ENCODE data around the gene ADD1. TPM values are rescaled to one million over a fixed set of nuclear protein-coding genes. Genes with fewer than 3 reads are reported as not detected.

Gene ADD1
- total RNA-seq, 4 donors from 2014 or later = 270 to 449 (median 327) TPM

DNA sequence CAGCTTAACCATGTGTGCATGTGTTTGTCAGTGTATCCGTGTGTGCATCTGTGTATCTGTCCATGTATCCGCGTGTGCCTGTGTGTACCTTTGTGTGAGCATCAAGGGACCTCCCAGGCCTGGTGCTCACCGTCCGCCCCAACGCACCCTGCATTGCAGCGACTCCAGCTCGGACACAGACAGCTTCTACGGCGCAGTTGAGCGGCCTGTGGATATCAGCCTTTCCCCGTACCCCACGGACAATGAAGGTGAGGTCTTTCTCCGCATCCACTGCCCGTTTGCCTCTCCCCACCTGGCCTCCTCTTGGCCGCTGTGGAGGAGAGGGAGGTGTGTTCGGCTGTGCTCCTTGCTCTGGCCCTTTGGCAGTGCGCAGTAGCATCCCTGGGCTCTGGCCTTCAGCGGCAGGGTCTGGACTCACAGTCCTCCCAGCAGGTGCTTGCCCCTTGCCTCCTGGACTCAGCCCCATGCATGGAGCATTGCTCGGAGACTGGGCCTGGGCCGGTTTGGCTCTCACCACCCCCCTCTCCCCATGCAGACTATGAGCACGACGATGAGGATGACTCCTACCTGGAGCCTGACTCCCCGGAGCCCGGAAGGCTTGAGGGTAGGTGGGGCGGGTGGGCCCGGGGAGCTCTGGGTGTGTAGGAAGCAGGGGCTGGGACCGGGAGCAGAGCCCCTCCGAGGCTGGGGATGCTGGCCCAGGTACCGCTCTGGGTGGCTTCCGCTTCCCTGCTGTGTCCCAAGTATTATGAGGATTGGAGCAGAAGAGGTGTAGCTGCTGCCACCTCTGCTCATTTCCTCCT is 16.4 kb upstream of the ADD1 start:
- no peak for DNase-seq (ENCODE audit: low spot score in 2 of 2)
- TF ChIP-seq EP300 (IDR thresholded peaks at IDR 0.05) (no peak), POLR2A (IDR thresholded peaks at IDR 0.05) (no peak)
- TF ChIP-seq, protein P1, sequence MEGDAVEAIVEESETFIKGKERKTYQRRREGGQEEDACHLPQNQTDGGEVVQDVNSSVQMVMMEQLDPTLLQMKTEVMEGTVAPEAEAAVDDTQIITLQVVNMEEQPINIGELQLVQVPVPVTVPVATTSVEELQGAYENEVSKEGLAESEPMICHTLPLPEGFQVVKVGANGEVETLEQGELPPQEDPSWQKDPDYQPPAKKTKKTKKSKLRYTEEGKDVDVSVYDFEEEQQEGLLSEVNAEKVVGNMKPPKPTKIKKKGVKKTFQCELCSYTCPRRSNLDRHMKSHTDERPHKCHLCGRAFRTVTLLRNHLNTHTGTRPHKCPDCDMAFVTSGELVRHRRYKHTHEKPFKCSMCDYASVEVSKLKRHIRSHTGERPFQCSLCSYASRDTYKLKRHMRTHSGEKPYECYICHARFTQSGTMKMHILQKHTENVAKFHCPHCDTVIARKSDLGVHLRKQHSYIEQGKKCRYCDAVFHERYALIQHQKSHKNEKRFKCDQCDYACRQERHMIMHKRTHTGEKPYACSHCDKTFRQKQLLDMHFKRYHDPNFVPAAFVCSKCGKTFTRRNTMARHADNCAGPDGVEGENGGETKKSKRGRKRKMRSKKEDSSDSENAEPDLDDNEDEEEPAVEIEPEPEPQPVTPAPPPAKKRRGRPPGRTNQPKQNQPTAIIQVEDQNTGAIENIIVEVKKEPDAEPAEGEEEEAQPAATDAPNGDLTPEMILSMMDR (IDR thresholded peaks at IDR 0.05) = no peak
- no peaks in the 10 kb centered on the region for H3K27me3 ChIP-seq
- H3K9me3 ChIP-seq = no peaks in the 10 kb centered on the region
- no peak overlapping the region for H3K4me3 ChIP-seq
- 89 to 91% methylated on average over 23 to 31 of the region's 31 CpGs for WGBS, 2 donors
- H3K27ac ChIP-seq = no peak overlapping the region
- H3K36me3 ChIP-seq = peaks cover 0 to 98% (median 9%) of the 10 kb centered on the region in 3 donors
- H3K4me1 ChIP-seq = peaks cover 0 to 27% (median 0%) of the 10 kb centered on the region in 4 donors

DNA sequence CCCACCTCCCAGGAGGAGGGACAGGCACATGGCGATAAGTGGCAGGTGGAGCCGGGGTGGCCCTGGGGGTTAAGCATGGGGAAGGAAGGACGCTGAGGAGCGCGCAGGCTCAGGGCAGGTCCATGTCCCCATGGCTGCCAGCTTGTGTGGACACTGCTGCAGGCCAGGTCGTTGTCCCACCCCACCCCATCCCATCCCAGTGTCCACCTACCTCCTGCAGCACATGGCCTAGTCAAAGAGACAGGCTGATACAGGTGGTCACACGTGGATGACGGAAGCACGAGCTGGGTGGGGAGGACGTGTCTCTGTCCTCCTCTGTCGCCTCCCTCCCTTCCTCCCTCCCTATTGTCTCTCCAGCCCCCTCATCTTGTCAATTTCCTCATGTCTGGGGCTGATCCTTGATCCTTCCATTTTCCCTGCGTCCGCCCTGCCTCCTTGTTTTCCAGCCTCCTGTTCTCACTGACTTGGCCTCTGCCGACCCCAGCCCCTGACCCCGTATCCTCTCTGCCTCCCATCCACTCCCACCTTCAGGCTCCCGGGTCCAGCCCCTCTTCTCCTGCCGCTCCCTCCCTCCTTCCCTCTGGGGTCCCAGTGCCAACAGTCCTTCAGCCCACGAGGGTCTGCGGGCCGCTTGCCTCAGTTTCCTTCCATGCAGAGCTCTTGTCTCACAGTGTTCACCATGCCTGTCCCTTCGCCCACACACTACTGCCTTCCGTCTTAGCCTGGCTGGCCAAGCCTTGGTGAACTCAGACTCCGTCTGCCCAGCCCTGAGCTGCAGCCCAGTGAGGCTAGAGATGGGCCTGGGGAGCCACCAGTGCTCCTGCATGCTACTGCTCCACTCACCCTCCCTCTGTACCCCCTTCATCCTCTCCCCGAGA is 15.5 kb upstream of the ADD1 start:
- no peak for DNase-seq (ENCODE audit: low spot score in 2 of 2)
- no peak for TF ChIP-seq POLR2A (IDR thresholded peaks at IDR 0.05)
- H3K4me3 ChIP-seq = no peak overlapping the region
- H3K27ac ChIP-seq = no peak overlapping the region
- WGBS, 2 donors = 75 to 83% methylated on average over 22 to 23 of the region's 24 CpGs
- H3K27me3 ChIP-seq = no peaks in the 10 kb centered on the region
- peaks cover 0 to 98% (median 9%) of the 10 kb centered on the region in 3 donors for H3K36me3 ChIP-seq
- H3K9me3 ChIP-seq = no peaks in the 10 kb centered on the region
- H3K4me1 ChIP-seq = peaks cover 0 to 18% (median 0%) of the 10 kb centered on the region in 4 donors

DNA sequence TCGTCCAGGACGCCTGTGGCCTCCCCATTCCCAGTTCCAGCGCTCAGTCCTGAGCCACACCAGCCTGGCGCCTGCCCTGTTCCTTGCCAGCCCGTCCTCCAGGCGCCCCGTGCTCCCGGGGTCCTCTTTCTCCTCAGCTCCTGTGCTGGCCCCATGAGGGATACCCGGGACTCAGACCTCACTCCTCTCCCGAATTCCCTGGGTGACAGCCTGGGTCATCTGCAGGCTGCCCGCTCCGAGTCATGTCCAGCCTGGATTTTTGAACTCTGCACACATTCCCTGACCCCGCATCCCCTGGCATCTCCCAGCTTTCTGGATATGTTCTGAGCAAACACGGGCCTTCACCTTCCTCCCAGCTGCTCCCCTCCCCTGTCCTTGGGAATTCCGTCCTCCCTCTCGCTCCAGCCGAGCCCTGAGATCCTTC is 14.9 kb upstream of the ADD1 start:
- WGBS, 2 donors = 81 to 89% methylated on average over 17 of the region's 17 CpGs
- peaks cover 0 to 98% (median 9%) of the 10 kb centered on the region in 3 donors for H3K36me3 ChIP-seq
- DNase-seq (ENCODE audit: low spot score in 2 of 2) = no peak

DNA sequence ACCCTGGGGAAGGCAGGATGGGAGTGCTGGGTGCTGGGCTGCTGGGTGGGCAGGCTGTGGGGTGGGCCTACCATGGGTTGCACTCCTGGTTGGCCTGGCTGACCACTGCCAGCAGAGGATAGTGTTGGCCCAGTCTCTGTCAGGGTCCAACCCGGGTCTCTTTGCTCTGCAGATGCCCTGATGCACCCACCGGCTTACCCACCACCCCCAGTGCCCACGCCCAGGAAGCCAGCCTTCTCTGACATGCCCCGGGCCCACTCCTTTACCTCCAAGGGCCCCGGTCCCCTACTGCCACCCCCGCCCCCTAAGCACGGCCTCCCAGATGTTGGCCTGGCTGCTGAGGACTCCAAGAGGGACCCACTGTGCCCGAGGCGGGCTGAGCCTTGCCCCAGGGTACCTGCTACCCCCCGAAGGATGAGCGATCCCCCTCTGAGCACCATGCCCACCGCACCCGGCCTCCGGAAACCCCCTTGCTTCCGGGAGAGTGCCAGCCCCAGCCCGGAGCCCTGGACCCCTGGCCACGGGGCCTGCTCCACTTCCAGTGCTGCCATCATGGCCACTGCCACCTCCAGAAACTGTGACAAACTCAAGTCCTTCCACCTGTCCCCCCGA is 14.2 kb upstream of the ADD1 start:
- Histone ChIP-seq H3K36me3 (peaks cover 0 to 98% (median 5%) of the 10 kb centered on the region in 3 donors), H3K4me3 (no peak overlapping the region), H3K27ac (no peak overlapping the region), H3K4me1 (peaks cover 0 to 9% (median under 1%) of the 10 kb centered on the region in 4 donors), H3K27me3 (no peaks in the 10 kb centered on the region), H3K9me3 (no peaks in the 10 kb centered on the region)
- WGBS, 2 donors = 91 to 93% methylated on average over 13 to 18 of the region's 18 CpGs
- DNase-seq (ENCODE audit: low spot score in 2 of 2) = peak in 1 of 2 donors; percentile 8
- TF ChIP-seq, protein P1 (IDR thresholded peaks at IDR 0.05) = no peak
- no peak for TF ChIP-seq POLR2A (IDR thresholded peaks at IDR 0.05)
- TF ChIP-seq EP300 (IDR thresholded peaks at IDR 0.05) = no peak

More for the DNA sequence above, 14.9 kb upstream of the ADD1 start:
- Histone ChIP-seq H3K27me3 (no peaks in the 10 kb centered on the region), H3K4me1 (peaks cover 0 to 12% (median 0%) of the 10 kb centered on the region in 4 donors), H3K9me3 (no peaks in the 10 kb centered on the region), H3K4me3 (no peak overlapping the region), H3K27ac (no peak overlapping the region)
- TF ChIP-seq POLR2A (IDR thresholded peaks at IDR 0.05) = no peak
- TF ChIP-seq EP300 (IDR thresholded peaks at IDR 0.05) = no peak
- TF ChIP-seq, protein P1 (IDR thresholded peaks at IDR 0.05) = no peak

DNA sequence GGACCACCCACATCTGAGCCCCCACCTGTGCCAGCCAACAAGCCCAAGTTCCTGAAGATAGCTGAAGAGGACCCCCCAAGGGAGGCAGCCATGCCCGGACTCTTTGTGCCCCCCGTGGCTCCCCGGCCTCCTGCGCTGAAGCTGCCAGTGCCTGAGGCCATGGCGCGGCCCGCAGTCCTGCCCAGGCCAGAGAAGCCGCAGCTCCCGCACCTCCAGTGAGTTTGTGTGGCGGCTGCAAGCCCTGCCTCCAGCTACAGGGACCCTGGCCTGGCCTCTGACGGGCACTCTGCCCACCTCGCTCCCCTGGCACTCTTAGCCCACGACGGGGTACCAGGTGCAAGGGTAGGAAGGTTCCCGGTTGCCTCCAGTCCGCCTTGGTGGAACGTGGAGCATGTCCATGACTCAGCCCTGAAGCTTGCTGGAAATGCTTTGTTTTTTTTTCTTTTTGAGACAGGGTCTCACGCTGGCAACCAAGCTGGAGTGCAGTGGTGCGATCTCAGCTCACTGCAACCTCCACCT is 13.7 kb upstream of the ADD1 start:
- peaks cover 0 to 98% (median 0%) of the 10 kb centered on the region in 3 donors for H3K36me3 ChIP-seq

More for the DNA sequence above, 13.7 kb upstream of the ADD1 start:
- Histone ChIP-seq H3K4me1 (peaks cover 0 to 6% (median 3%) of the 10 kb centered on the region in 4 donors), H3K9me3 (no peaks in the 10 kb centered on the region), H3K4me3 (no peak overlapping the region), H3K27me3 (no peaks in the 10 kb centered on the region), H3K27ac (no peak overlapping the region)
- 91 to 92% methylated on average over 18 to 19 of the region's 19 CpGs for WGBS, 2 donors
- peak in 1 of 2 donors; percentile 6 for DNase-seq (ENCODE audit: low spot score in 2 of 2)
- TF ChIP-seq POLR2A (IDR thresholded peaks at IDR 0.05) = no peak
- TF ChIP-seq, protein P1 (IDR thresholded peaks at IDR 0.05) = no peak

All from tibial nerve (tissue), 4 donors.